ENCODE results near the gene NCKAP5L.

Gene NCKAP5L

DNA sequence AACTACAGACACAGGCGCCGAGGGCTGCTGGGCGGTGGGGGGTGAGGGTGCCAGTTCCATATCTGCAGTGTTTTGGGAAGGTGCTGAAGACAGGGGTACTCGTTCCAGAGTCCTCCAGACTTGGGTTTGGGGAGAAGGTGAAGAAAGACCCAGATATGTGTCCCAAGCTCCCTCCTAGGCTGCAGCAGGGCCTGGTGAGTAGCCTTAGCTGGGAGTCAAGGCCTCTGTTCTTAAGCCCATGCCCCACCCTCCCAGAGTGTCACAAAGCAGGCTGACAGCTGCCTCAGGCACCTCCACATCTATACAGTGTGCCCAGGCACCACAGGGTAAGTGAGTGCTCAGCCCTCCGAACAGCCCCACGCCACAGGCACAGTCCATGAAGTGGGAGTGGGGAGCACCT lies 4.3 kb downstream of the NCKAP5L start:
- DNase-seq, result no peak

GRCh38 chr12:49823350-49823749 lies 4.9 kb downstream of the NCKAP5L start:
- no peak for DNase-seq

DNA sequence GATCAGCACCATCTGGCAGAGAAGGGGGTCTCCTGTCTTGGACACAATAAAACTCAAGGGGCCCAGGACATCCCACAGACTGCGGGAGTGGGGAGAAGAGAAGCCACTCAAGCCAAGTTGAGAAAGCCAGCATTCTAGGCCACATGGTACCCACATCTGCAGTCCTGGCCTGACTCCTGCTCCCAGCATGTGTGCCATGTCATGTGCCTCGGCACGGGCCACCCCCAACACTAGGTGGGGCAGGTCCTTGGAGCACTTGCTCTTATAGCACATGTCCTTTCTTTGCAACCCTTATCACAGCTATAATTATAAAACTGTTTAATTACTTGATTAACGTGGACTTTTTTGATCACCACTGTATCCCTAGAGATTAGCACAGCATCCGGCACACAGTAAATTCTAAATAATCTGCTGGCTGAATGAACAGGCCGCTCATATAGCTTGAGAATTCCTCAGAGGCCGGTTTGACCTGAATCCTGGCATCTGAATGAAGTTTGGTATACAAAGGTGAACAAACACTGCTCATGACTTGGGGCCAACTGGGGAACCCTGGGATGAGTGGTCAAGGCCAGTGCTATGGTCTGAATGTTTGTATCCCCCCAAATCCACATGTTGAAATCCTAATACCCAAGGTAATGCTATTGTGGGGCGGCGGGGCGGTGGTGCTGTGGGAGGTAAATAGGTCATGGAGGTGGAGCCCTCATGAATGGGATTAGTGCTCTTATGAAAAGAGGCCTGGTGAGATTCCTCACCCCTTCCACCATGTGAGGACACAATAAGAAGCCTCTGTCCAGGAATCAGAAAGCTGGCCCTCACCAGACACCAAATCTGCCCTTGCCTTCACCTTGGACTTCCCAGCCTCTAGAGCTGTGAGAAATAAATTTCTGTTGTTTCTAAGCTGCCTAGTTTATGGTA lies 6.6 kb downstream of the NCKAP5L start:
- no peak for DNase-seq

- no peak for DNase-seq
These were observed 8.4 kb downstream of the NCKAP5L start for GRCh38 chr12:49819786-49820185.

- DNase-seq, result no peak
These were observed 9.8 kb downstream of the NCKAP5L start for GRCh38 chr12:49818241-49818895.

DNA sequence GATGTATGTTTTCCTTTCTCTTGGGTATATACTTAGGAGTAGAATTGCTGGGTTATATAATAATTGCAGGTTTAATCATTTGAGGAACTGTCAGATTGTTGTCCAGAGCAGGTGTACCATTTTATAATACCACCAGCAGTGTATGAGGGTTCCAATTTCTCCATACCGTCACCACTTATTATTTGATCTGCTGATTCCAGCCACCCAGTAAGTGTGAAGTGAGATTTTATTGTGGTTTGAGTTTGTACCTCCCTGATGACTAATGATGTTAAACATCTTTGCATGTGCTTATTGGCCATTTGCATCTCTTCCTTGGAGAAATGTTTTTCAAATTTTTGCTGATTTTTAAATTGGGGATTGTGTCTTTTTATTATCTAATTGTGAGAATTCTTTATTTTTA lies 15.1 kb downstream of the NCKAP5L start:
- no peak for DNase-seq

DNA sequence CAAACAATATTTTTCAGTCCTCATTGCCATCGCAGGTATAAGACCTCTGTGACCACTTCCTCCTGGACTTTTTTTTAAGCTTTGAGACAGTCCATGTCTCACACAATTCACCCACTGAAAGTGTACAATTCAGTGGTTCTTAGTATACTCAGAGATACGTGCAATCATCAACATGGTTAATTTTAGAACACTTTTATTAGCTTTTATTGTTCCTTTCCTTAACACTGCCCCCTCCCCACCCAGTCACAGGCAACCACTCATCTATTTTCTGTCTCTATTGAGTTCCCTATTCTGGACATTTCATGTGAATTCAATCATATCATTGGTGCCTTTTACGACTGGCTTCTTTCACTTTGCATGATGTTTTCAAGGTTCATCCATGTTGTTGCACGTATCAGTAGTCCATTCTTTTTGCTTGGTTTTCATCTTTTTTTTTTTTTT lies 16.2 kb downstream of the NCKAP5L start:
- no peak for DNase-seq

DNA sequence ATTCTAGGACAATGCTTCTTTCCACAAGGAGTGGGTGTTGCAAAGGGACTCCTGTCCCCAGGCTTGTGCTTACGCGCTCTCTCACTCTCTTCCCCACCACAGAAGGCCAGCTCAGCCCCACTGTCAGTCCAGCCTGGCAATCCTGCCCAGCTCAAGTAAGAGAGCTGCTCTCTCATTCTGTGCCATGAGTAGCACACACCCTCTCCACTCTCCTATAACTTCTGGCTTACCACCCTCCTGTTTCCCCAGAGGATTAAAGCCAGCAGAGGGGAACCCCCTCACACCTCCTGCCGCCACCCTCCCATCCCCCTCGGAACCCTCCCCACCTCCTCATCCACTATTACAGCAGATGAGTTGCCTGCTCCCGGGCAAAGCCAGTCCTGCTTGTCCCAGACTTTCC lies 17.1 kb downstream of the NCKAP5L start:
- no peak for DNase-seq

- no peak for DNase-seq
These were observed 18.3 kb downstream of the NCKAP5L start for GRCh38 chr12:49809906-49810389.

GRCh38 chr12:49809381-49809905 lies 18.8 kb downstream of the NCKAP5L start:
- DNase-seq, result no peak

DNA sequence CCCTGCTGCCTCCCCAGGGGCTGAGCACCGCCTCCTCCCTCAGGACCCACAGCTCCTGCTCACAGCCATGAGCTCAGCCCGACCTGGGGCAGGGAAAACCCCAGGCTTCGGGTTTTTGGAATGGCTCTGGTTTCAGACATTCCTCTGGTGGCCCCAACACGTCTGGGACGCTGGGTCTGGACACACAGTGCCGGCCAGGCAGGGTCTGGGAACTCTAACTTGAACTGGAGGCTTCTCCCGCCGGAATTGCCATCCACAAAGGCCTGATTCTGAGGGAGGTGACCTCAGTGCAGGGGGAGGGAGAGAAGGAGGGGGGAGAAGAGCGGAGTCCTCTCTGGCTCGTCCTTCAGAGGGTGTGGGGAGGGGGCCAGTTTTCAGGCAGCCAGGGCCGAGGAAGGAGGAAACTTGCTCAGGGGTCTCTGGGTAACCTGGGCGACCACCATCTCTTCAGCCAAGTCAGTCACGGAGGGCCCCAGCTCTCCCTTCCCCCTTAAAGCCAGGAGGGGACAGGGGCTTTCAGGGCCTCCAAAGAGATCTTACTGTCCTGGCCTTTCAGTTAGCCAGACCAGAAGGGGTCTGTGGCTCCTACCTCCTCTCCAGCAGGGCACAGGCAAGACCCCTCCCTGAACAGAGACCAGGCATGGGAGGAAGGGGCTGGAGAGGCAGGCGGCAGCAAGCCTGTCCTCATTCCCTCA lies 19.4 kb downstream of the NCKAP5L start:
- no peak for DNase-seq

- DNase-seq, result no peak
These were observed 20.1 kb downstream of the NCKAP5L start for GRCh38 chr12:49807991-49808580.

DNA sequence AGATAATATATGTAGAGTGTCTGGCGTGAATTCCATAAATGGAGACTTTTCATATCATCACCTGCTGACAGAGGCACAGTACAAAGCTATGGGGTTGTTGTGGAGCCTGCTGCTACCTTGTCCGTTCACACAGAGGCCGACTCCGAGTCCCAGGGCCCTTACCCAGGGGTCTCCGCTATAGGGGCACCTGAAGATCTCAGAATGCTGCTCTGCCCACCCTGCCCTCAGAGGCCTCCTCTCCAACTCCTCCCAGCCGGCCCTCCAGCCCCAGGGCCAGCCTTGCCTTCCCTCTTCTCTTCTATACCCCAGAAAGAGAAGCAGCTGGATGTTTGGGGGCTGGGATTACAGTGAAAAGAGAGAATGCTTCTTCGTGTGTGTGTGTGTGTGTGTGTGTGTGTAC lies 21.3 kb downstream of the NCKAP5L start:
- no peak for DNase-seq

DNA sequence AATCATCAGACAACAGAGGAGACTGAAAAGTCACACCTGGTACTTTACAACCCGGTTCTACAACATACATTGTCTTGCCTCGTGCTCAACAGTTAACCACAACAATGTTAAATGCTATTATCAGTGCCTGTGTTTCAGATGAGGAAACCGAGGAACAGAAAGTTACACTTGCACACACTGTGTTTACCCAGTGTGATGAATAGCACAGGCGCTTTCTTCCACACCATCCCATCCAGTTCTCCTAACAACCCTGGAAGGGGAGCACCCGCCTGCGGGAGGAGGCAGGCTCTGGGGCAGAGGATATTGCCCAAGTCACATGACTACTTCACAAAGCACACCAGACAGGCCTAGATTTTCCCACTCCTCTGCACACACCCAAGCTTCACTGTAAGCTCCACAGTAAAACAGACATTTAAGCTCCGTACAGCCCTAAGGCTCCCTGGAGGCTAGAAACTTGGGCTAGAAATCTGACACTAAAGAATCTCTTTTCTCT lies 21.8 kb downstream of the NCKAP5L start:
- no peak for DNase-seq

GRCh38 chr12:49805409-49805808 lies 22.8 kb downstream of the NCKAP5L start:
- no peak for DNase-seq

DNA sequence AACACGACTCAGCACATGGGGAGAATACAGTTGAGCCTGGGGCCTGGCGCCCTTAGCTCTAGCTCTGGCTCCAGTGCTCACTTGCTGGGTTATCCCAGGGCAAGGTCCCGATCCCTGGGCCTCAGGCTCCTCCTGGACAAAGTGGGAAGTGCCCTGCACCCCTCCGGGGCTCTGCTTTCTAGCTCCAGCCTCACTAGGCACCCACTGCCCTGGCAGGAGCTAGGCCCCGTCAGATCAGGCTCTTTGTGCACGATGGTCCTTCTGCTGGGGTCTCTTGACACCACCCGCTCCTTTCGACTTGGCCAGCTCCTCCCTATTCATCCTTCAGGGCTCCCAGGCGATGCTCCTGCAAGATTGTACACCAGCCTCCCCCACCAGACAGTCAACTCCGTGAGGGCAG lies 23.4 kb downstream of the NCKAP5L start:
- no peak for DNase-seq

DNA sequence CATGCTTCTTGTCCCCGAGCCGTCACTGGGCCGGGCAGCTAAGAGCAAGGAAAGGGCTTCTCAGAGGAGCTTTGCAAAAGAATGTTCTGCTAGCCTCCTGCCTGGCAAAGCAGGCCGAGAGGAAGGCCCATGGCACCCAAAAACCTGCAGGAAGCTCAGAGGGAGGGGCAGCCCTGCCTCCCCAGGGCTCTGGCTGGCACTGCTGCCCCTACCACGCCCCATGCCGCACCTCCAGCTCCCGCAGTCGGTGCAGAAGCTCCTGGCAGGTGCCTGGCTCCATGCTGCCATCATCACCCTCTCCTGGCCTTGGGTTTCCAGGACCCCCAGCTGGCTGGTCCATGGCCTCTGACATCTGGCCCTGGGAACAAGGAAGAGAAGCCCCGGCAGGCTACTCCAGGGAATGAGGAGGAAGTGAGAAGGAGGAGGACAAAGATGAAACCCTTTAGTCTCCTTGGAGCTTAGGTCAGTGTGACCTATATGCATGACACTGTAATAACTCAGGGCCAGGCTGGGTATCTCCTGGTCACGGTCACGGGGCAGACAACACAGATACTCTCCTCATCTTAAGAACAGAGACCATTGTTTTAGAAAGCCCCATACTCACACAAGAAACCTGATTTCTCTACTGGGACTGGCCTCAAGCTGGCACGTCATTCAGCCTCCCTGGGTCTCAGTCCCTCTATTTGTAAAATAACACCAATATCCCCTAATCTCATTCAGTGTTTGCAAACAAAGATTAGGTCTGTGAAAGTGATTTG lies 24.3 kb downstream of the NCKAP5L start:
- DNase-seq, result no peak

DNA sequence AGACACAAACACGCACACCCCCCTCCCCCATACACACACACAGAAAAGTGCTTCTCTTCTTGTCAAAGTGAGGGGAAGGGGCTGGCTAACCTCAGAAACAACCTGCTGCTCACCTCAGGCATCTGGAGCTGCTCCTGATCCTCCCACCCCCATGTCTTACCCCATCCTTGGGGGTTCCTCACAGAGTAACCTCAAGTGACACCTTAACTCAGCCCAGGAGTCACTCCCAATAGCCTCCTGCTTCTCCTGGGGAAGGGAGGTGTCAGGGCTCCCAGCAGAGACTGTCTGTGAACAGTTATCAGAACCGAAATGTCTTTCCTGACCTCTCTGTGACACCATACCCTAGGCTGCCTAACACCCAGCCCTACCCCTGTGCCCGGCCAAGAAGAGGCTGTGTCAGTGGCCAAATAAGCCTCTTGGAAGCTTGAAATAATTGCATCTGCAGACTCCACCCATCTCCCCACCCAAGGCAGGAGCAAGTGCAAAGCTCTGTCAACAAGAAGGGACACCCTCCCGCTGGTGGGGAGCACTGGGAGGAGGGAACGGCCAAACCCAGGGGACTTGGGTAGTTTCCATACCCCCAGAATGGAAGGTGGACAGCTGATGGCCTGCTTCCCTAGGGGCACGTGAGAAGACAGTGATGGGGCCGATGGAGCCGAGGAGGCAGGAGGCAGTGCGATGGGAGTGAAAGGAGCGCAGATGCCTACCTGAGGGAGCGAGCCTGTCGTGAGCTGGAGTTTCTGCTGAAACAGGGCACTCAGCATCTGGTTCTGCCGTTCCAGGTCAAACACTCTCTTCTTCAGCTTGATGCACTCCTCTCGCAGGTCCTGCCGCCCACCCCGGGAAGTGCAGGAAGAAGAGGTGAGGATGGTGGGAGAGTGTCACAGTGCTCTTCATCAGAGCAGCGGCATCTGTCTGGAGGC lies 26.8 kb downstream of the NCKAP5L start:
- no peak for DNase-seq

GRCh38 chr12:49800421-49801140 lies 27.6 kb downstream of the NCKAP5L start:
- no peak for DNase-seq

GRCh38 chr12:49798934-49799333 lies 29.3 kb downstream of the NCKAP5L start:
- DNase-seq, result no peak
